MCF 10A (cell line): ENCODE results near the gene AFTPH. TPM values are rescaled to one million over a fixed set of nuclear protein-coding genes. Genes with fewer than 3 reads are reported as not detected.

Source experiments
- BruUV-seq: library from RNA; stranded (reverse); fragments of 400-500 nt; replicated peaks from 2 replicates; lab custom pipeline; 2021; lab: Mats Ljungman, UMichigan
- CTCF ChIA-PET: fragments of 300-600 bp; sonication (Branson Sonifier 250); formaldehyde crosslinking; extraction: SDS; loops from one replicate; lab custom pipeline; 2021; ENCODE audit warnings: antibody characterized with exemption, inconsistent platforms; lab: Yijun Ruan, JAX
- POLR2A ChIA-PET: fragments of 300-600, 350-650 bp; sonication (Branson Sonifier 250); formaldehyde crosslinking; extraction: SDS; loops from one replicate; lab custom pipeline; 2020; ENCODE audit warnings: antibody characterized with exemption, inconsistent platforms; lab: Yijun Ruan, JAX
- DNase-seq: peaks from one replicate; pipeline ENCODE4 v3.0.0-alpha.2; 2018; ENCODE audit not compliant: unreplicated experiment
- H3K27ac Mint-ChIP-seq: one replicate; pipeline ENCODE4 v1.8.0; 2022; ENCODE audit warnings: mild to moderate bottlenecking, low read depth, mixed read lengths; ENCODE audit not compliant: unreplicated experiment
- H3K27me3 Mint-ChIP-seq: one replicate; pipeline ENCODE4 v1.8.0; 2022; ENCODE audit warnings: mixed read lengths; ENCODE audit not compliant: insufficient read depth, unreplicated experiment
- H3K36me3 Mint-ChIP-seq: one replicate; pipeline ENCODE4 v1.8.0; 2022; ENCODE audit warnings: mild to moderate bottlenecking, moderate library complexity, mixed read lengths; ENCODE audit not compliant: insufficient read depth, unreplicated experiment
- H3K4me1 Mint-ChIP-seq: one replicate; pipeline ENCODE4 v1.8.0; 2022; ENCODE audit warnings: mixed read lengths; ENCODE audit not compliant: insufficient read depth, unreplicated experiment
- H3K4me3 Mint-ChIP-seq: one replicate; pipeline ENCODE4 v1.8.0; 2022; ENCODE audit warnings: mild to moderate bottlenecking, moderate library complexity, mixed read lengths; ENCODE audit not compliant: unreplicated experiment
- H3K9me3 Mint-ChIP-seq: one replicate; pipeline ENCODE4 v1.8.0; 2022; ENCODE audit warnings: mixed read lengths; ENCODE audit not compliant: unreplicated experiment
- CTCF ChIP-seq: fragments of 200-600 bp; IDR thresholded peaks from one replicate; pipeline ENCODE4 v1.8.0; 2022; ENCODE audit warnings: antibody characterized with exemption, mild to moderate bottlenecking; ENCODE audit not compliant: unreplicated experiment
- intact Hi-C: fragments of 100-400 bp; cut with micrococcal nuclease; formaldehyde crosslinking; loops from 2 replicates; pipeline ENCODE4 v1.14.1; 2022
- total RNA-seq: library from RNA; stranded (reverse); gene quantifications from 2 replicates; pipeline ENCODE4 v1.2.3, GENCODE V29; 2022

Gene AFTPH
- total RNA-seq, 1 experiment from 2014 or later = 24.7 TPM

- Mint-ChIP-seq H3K27ac (no peak overlapping the region), H3K4me3 (no peak overlapping the region), H3K4me1 (no peaks in the 10 kb centered on the region), H3K27me3 (no peaks in the 10 kb centered on the region), H3K36me3 (no peaks in the 10 kb centered on the region), H3K9me3 (no peaks in the 10 kb centered on the region)
- intact Hi-C loops = no loop called here
- ChIA-PET CTCF (interaction anchor here (0.6 to 2.3 kb wide), 3 partner anchors 28 to 29 kb away, joined by 3 to 10 read pairs (median 9); no protein-coding TSS in a partner anchor), POLR2A (interaction anchor here (1.7 kb wide), 1 partner anchor 8 kb away, joined by 4 read pairs; the partner anchor contains the start of gene AFTPH)
- BruUV-seq = no TSS peak
- no peak for TF ChIP-seq CTCF
- no peak for DNase-seq
Measured at GRCh38 chr2:64516651-64517510, 7.2 kb upstream of the AFTPH start.

GRCh38 chr2:64517511-64517884 lies 6.6 kb upstream of the AFTPH start:
- no peaks in the 10 kb centered on the region for H3K27me3 Mint-ChIP-seq
- DNase-seq = no peak
- CTCF ChIA-PET = interaction anchor here (0.6 to 2.2 kb wide), 2 partner anchors 28 to 30 kb away, joined by 3 to 10 read pairs; no protein-coding TSS in a partner anchor
- H3K27ac Mint-ChIP-seq = no peak overlapping the region
- POLR2A ChIA-PET = interaction anchor here (1.2 kb wide), 1 partner anchor 14 kb away, joined by 3 read pairs; no protein-coding TSS in a partner anchor
- no peaks in the 10 kb centered on the region for H3K4me1 Mint-ChIP-seq
- intact Hi-C loops = no loop called here
- no peak for TF ChIP-seq CTCF
- no peaks in the 10 kb centered on the region for H3K36me3 Mint-ChIP-seq
- BruUV-seq = no TSS peak
- no peak overlapping the region for H3K4me3 Mint-ChIP-seq
- no peaks in the 10 kb centered on the region for H3K9me3 Mint-ChIP-seq

- CTCF ChIA-PET = interaction anchor here (0.6 to 2.8 kb wide), 41 partner anchors 9 to 1776 kb away, joined by 3 to 20 read pairs (median 4); no protein-coding TSS in a partner anchor
- Mint-ChIP-seq H3K4me1 (no peaks in the 10 kb centered on the region), H3K9me3 (no peaks in the 10 kb centered on the region), H3K36me3 (peaks cover 6% of the 10 kb centered on the region), H3K27ac (peak overlapping the region; percentile 94), H3K27me3 (no peaks in the 10 kb centered on the region), H3K4me3 (peak overlapping the region; percentile 83)
- DNase-seq = peak; percentile 90
- BruUV-seq = no TSS peak
- POLR2A ChIA-PET = interaction anchor here (0.6 to 4.9 kb wide), 42 partner anchors 9 to 934 kb away, joined by 3 to 60 read pairs (median 5); partner anchors contain the start of genes LGALSL and SERTAD2
- intact Hi-C loops = loop anchor here (1.0 to 10.0 kb wide), 5 partner anchors 39 to 366 kb away; partner anchors contain the start of gene SERTAD2
- TF ChIP-seq CTCF = peak; percentile 66
Measured at GRCh38 chr2:64522843-64523428, 1.2 kb upstream of the AFTPH start.
